Measurements from ENCODE around the gene TNFRSF25. TPM values are rescaled to one million over a fixed set of nuclear protein-coding genes. Genes with fewer than 3 reads are reported as not detected.

The TNFRSF25 gene
- total RNA-seq, 1 experiment from 2014 or later = 19.5 TPM

DNA sequence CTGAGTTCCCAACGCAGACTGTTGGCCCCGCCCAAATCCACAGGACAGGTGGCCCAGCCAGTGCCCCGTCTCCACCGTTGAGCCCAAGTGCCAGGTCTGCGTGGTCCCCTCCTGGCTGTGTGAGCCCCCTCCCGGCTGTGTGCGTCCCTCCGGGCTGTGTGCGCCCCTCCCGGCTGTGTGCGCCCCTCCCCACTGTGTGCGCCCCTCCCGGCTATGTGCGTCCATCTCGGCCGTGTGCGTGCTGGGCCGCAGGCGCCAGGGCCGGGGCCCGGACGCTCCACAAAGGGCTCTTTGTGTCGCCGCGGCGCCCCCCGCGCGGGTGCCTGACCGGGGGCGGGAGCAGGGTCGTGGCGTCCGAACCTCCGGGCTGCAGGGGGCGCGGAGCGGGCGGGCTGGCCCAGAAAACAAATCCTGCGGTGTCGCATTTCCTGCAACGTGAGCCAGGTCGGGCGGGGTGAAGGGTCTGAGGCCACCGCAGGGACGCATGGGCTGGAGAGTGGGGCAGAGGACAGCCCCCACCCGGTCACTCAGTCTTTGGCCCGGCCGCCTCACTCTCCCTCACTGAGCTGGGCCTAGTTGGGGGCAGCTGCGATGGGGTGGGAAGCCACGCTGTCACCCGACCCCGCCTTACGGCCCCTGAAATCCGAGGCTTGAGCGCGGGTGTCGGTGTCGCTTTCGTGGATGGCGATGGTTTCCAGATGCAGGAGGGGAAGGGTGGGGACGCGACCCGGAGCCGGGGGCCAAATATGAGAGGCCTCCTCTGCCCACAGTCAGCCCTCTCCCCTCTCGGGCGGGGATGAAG lies 18.8 kb downstream of the TNFRSF25 start (continued):
- TF ChIP-seq, protein P1, sequence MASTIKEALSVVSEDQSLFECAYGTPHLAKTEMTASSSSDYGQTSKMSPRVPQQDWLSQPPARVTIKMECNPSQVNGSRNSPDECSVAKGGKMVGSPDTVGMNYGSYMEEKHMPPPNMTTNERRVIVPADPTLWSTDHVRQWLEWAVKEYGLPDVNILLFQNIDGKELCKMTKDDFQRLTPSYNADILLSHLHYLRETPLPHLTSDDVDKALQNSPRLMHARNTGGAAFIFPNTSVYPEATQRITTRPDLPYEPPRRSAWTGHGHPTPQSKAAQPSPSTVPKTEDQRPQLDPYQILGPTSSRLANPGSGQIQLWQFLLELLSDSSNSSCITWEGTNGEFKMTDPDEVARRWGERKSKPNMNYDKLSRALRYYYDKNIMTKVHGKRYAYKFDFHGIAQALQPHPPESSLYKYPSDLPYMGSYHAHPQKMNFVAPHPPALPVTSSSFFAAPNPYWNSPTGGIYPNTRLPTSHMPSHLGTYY (CRISPR knock-in tag; IDR thresholded peaks at IDR 0.05) = no peak
- TF ChIP-seq SMAD3 (CRISPR knock-in tag; IDR thresholded peaks at IDR 0.05; ENCODE audit: borderline replicate concordance) = no peak
- TF ChIP-seq, protein P2, sequence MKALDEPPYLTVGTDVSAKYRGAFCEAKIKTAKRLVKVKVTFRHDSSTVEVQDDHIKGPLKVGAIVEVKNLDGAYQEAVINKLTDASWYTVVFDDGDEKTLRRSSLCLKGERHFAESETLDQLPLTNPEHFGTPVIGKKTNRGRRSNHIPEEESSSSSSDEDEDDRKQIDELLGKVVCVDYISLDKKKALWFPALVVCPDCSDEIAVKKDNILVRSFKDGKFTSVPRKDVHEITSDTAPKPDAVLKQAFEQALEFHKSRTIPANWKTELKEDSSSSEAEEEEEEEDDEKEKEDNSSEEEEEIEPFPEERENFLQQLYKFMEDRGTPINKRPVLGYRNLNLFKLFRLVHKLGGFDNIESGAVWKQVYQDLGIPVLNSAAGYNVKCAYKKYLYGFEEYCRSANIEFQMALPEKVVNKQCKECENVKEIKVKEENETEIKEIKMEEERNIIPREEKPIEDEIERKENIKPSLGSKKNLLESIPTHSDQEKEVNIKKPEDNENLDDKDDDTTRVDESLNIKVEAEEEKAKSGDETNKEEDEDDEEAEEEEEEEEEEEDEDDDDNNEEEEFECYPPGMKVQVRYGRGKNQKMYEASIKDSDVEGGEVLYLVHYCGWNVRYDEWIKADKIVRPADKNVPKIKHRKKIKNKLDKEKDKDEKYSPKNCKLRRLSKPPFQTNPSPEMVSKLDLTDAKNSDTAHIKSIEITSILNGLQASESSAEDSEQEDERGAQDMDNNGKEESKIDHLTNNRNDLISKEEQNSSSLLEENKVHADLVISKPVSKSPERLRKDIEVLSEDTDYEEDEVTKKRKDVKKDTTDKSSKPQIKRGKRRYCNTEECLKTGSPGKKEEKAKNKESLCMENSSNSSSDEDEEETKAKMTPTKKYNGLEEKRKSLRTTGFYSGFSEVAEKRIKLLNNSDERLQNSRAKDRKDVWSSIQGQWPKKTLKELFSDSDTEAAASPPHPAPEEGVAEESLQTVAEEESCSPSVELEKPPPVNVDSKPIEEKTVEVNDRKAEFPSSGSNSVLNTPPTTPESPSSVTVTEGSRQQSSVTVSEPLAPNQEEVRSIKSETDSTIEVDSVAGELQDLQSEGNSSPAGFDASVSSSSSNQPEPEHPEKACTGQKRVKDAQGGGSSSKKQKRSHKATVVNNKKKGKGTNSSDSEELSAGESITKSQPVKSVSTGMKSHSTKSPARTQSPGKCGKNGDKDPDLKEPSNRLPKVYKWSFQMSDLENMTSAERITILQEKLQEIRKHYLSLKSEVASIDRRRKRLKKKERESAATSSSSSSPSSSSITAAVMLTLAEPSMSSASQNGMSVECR (CRISPR knock-in tag; IDR thresholded peaks at IDR 0.05; ENCODE audit: borderline replicate concordance) = no peak
- no peak for TF ChIP-seq JAZF1 (CRISPR knock-in tag; IDR thresholded peaks at IDR 0.05)
- no peak for TF ChIP-seq NR1H2 (CRISPR knock-in tag; IDR thresholded peaks at IDR 0.05)
- TF ChIP-seq, protein P3, sequence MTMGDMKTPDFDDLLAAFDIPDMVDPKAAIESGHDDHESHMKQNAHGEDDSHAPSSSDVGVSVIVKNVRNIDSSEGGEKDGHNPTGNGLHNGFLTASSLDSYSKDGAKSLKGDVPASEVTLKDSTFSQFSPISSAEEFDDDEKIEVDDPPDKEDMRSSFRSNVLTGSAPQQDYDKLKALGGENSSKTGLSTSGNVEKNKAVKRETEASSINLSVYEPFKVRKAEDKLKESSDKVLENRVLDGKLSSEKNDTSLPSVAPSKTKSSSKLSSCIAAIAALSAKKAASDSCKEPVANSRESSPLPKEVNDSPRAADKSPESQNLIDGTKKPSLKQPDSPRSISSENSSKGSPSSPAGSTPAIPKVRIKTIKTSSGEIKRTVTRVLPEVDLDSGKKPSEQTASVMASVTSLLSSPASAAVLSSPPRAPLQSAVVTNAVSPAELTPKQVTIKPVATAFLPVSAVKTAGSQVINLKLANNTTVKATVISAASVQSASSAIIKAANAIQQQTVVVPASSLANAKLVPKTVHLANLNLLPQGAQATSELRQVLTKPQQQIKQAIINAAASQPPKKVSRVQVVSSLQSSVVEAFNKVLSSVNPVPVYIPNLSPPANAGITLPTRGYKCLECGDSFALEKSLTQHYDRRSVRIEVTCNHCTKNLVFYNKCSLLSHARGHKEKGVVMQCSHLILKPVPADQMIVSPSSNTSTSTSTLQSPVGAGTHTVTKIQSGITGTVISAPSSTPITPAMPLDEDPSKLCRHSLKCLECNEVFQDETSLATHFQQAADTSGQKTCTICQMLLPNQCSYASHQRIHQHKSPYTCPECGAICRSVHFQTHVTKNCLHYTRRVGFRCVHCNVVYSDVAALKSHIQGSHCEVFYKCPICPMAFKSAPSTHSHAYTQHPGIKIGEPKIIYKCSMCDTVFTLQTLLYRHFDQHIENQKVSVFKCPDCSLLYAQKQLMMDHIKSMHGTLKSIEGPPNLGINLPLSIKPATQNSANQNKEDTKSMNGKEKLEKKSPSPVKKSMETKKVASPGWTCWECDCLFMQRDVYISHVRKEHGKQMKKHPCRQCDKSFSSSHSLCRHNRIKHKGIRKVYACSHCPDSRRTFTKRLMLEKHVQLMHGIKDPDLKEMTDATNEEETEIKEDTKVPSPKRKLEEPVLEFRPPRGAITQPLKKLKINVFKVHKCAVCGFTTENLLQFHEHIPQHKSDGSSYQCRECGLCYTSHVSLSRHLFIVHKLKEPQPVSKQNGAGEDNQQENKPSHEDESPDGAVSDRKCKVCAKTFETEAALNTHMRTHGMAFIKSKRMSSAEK (CRISPR knock-in tag; IDR thresholded peaks at IDR 0.05; ENCODE audit: borderline replicate concordance) = no peak
- TF ChIP-seq, protein P4, sequence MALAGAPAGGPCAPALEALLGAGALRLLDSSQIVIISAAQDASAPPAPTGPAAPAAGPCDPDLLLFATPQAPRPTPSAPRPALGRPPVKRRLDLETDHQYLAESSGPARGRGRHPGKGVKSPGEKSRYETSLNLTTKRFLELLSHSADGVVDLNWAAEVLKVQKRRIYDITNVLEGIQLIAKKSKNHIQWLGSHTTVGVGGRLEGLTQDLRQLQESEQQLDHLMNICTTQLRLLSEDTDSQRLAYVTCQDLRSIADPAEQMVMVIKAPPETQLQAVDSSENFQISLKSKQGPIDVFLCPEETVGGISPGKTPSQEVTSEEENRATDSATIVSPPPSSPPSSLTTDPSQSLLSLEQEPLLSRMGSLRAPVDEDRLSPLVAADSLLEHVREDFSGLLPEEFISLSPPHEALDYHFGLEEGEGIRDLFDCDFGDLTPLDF (CRISPR knock-in tag; IDR thresholded peaks at IDR 0.05) = no peak
- no peak for TF ChIP-seq ELF4 (CRISPR knock-in tag; IDR thresholded peaks at IDR 0.05; ENCODE audit: low read depth)
- TF ChIP-seq, protein P5, sequence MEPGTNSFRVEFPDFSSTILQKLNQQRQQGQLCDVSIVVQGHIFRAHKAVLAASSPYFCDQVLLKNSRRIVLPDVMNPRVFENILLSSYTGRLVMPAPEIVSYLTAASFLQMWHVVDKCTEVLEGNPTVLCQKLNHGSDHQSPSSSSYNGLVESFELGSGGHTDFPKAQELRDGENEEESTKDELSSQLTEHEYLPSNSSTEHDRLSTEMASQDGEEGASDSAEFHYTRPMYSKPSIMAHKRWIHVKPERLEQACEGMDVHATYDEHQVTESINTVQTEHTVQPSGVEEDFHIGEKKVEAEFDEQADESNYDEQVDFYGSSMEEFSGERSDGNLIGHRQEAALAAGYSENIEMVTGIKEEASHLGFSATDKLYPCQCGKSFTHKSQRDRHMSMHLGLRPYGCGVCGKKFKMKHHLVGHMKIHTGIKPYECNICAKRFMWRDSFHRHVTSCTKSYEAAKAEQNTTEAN (CRISPR knock-in tag; IDR thresholded peaks at IDR 0.05) = no peak; the same call in 1 of the 2 replicates
- 0 out of 2 replicates have a peak, but pooled peaks have one; percentile 17 for TF ChIP-seq ZNF423 (CRISPR knock-in tag; IDR thresholded peaks at IDR 0.05)
- no peak for TF ChIP-seq ZBTB21 (CRISPR knock-in tag; IDR thresholded peaks at IDR 0.05; ENCODE audit: borderline replicate concordance)
- TF ChIP-seq, protein P6, sequence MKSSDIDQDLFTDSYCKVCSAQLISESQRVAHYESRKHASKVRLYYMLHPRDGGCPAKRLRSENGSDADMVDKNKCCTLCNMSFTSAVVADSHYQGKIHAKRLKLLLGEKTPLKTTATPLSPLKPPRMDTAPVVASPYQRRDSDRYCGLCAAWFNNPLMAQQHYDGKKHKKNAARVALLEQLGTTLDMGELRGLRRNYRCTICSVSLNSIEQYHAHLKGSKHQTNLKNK (CRISPR knock-in tag; IDR thresholded peaks at IDR 0.05) = no peak
- TF ChIP-seq MYBL2 (CRISPR knock-in tag; IDR thresholded peaks at IDR 0.05) = peak; percentile 56; the same call in 1 of the 2 replicates
- no peak for TF ChIP-seq RORB (CRISPR knock-in tag; IDR thresholded peaks at IDR 0.05)
- TF ChIP-seq CBFB (CRISPR knock-in tag; IDR thresholded peaks at IDR 0.05; ENCODE audit: low read depth) = 0 out of 2 replicates have a peak, but pooled peaks have one; percentile 66
- TF ChIP-seq, protein P7, sequence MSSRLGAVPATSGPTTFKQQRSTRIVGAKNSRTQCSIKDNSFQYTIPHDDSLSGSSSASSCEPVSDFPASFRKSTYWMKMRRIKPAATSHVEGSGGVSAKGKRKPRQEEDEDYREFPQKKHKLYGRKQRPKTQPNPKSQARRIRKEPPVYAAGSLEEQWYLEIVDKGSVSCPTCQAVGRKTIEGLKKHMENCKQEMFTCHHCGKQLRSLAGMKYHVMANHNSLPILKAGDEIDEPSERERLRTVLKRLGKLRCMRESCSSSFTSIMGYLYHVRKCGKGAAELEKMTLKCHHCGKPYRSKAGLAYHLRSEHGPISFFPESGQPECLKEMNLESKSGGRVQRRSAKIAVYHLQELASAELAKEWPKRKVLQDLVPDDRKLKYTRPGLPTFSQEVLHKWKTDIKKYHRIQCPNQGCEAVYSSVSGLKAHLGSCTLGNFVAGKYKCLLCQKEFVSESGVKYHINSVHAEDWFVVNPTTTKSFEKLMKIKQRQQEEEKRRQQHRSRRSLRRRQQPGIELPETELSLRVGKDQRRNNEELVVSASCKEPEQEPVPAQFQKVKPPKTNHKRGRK (CRISPR knock-in tag; IDR thresholded peaks at IDR 0.05; ENCODE audit: borderline replicate concordance) = no peak
- TF ChIP-seq TEAD4 (CRISPR knock-in tag; IDR thresholded peaks at IDR 0.05) = no peak
- TF ChIP-seq, protein P8, sequence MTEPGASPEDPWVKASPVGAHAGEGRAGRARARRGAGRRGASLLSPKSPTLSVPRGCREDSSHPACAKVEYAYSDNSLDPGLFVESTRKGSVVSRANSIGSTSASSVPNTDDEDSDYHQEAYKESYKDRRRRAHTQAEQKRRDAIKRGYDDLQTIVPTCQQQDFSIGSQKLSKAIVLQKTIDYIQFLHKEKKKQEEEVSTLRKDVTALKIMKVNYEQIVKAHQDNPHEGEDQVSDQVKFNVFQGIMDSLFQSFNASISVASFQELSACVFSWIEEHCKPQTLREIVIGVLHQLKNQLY (CRISPR knock-in tag; IDR thresholded peaks at IDR 0.05) = peak; percentile 81; the same call in 1 of the 2 replicates
- no peak for TF ChIP-seq NFYB (CRISPR knock-in tag; conservative IDR thresholded peaks at IDR 0.05; ENCODE audit: low read depth)
- 0 out of 2 replicates have a peak, but pooled peaks have one; percentile 23 for TF ChIP-seq TEAD1 (CRISPR knock-in tag; IDR thresholded peaks at IDR 0.05)
- no peak for TF ChIP-seq SMAD4 (CRISPR knock-in tag; IDR thresholded peaks at IDR 0.05)
- no peak for TF ChIP-seq GABPB1 (CRISPR knock-in tag; IDR thresholded peaks at IDR 0.05)
- no peak for TF ChIP-seq TCF7 (CRISPR knock-in tag; IDR thresholded peaks at IDR 0.05; ENCODE audit: low read depth)
